K562 (cell line): ENCODE data around the gene DIRAS1. TPM values are rescaled to one million over a fixed set of nuclear protein-coding genes. Genes with fewer than 3 reads are reported as not detected.

Experiments used
- YY1 ChIP-seq, 3 experiments: IDR thresholded peaks; 2 replicates each; pipeline ENCODE4 v1.6.1; 2011; ENCODE audit warnings: low read length in 2 of 3, mild to moderate bottlenecking in 2 of 3, moderate library complexity in 2 of 3, borderline replicate concordance in 1 of 3, control low read depth in 1 of 3, low read depth in 1 of 3; ENCODE audit not compliant: insufficient read depth in 3 of 3, insufficient replicate concordance in 2 of 3, control insufficient read depth in 1 of 3, insufficient read length in 1 of 3; ENCODE audit errors: extremely low read depth in 1 of 3
- ZNF764 ChIP-seq: fragments of 250-450 bp; sonication (Bioruptor Pico); IDR thresholded peaks from 2 replicates; pipeline ENCODE4 v1.4.0; 2020; ENCODE audit warnings: low read depth, mild to moderate bottlenecking, moderate library complexity
- ZNF780A ChIP-seq: fragments of 250-450 bp; sonication (Bioruptor Pico); IDR thresholded peaks from 2 replicates; pipeline ENCODE4 v1.5.0; 2021; ENCODE audit warnings: mild to moderate bottlenecking
- ZZZ3 ChIP-seq: fragments of 450-650 bp; IDR thresholded peaks from 2 replicates; pipeline ENCODE4 v1.6.1; 2016; ENCODE audit warnings: antibody characterized with exemption, mild to moderate bottlenecking, moderate library complexity
- polyA plus RNA-seq, 8 experiments: library from polyadenylated mRNA; depleted of rRNA in 4 of 8; stranded (reverse) in 5 of 8; unstranded in 3 of 8; fragments of >200 nt; fragmentation: Nextera tagmentation in 2 of 8; fragmentation: Illumina TruSeq in 1 of 8; extraction: Ambion mirVana in 2 of 8; extraction: Trizol in 1 of 8; gene quantifications; 2 replicates each; pipeline versions ENCODE4 v1.2.1 to v1.2.3, GENCODE V29; 2011 to 2014; ENCODE audit warnings: inconsistent platforms in 1 of 8, missing spikeins in 1 of 8
- total RNA-seq, 7 experiments: library from RNA; depleted of rRNA in 6 of 7; stranded (reverse); fragments of >200 nt in 6 of 7; fragmentation: Illumina TruSeq in 2 of 7; extraction: Trizol in 2 of 7; gene quantifications; 2 replicates each; pipeline versions ENCODE4 v1.2.1 to v1.2.3, GENCODE V29; 2011 to 2021; ENCODE audit warnings: low replicate concordance in 1 of 7
- TF ChIP-seq, protein P1 (sequence below): fragments of 250-450 bp; sonication (Bioruptor Pico); IDR thresholded peaks from 2 replicates; pipeline ENCODE4 v1.4.0; 2020
- TF ChIP-seq, protein P2 (sequence below): fragments of 450-650 bp; formaldehyde crosslinking; IDR thresholded peaks from 2 replicates; pipeline ENCODE4 v1.4.0; 2022; ENCODE audit warnings: missing genetic modification characterization

DIRAS1 gene
- total and polyA plus RNA-seq, 9 of the 15 experiments (the other 6 are each of a cell fraction or from before 2014, with no cell fraction given) = 0.11 to 12.0 (median 2.9) TPM

DNA sequence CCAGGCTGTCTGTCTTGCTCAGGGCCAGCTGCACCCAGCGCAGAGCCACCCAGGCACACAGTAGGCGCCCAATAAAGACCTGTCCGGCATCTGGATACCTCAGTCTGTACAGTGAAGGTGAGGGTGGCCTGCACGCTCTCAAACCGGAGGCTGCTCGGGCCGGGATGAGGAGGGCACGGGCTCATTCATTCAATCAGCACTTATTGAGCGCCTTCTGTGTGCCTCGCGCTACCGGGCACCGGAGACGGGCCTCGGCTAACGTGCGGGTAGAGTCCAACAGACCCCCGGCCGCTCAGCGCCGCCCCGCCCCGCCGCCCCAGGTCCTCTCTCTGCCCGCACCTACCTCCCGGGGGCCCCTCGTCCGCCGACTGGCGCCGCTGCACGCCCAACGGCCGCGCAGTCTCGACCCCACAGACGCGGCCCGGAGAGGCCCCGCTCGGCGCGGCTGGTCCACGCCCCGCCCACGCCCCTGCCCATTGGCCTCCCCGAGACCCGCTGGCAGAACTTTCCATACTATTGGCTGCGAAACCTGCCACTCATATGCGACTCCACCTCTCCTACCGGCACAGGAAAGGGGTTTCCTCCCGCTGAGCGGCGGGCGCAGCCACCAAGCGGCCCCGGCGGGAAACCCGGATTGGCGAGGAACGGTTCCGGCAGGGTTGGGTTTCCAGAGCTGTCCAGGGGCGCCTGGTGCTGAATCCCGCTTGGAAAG lies 18.6 kb upstream of the DIRAS1 start, which contains the start of gene SLC39A3 (continued):
- TF ChIP-seq, protein P1, sequence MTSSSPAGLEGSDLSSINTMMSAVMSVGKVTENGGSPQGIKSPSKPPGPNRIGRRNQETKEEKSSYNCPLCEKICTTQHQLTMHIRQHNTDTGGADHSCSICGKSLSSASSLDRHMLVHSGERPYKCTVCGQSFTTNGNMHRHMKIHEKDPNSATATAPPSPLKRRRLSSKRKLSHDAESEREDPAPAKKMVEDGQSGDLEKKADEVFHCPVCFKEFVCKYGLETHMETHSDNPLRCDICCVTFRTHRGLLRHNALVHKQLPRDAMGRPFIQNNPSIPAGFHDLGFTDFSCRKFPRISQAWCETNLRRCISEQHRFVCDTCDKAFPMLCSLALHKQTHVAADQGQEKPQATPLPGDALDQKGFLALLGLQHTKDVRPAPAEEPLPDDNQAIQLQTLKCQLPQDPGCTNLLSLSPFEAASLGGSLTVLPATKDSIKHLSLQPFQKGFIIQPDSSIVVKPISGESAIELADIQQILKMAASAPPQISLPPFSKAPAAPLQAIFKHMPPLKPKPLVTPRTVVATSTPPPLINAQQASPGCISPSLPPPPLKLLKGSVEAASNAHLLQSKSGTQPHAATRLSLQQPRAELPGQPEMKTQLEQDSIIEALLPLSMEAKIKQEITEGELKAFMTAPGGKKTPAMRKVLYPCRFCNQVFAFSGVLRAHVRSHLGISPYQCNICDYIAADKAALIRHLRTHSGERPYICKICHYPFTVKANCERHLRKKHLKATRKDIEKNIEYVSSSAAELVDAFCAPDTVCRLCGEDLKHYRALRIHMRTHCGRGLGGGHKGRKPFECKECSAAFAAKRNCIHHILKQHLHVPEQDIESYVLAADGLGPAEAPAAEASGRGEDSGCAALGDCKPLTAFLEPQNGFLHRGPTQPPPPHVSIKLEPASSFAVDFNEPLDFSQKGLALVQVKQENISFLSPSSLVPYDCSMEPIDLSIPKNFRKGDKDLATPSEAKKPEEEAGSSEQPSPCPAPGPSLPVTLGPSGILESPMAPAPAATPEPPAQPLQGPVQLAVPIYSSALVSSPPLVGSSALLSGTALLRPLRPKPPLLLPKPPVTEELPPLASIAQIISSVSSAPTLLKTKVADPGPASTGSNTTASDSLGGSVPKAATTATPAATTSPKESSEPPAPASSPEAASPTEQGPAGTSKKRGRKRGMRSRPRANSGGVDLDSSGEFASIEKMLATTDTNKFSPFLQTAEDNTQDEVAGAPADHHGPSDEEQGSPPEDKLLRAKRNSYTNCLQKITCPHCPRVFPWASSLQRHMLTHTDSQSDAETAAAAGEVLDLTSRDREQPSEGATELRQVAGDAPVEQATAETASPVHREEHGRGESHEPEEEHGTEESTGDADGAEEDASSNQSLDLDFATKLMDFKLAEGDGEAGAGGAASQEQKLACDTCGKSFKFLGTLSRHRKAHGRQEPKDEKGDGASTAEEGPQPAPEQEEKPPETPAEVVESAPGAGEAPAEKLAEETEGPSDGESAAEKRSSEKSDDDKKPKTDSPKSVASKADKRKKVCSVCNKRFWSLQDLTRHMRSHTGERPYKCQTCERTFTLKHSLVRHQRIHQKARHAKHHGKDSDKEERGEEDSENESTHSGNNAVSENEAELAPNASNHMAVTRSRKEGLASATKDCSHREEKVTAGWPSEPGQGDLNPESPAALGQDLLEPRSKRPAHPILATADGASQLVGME (CRISPR knock-in tag) = 0 out of 2 replicates have a peak, but pooled peaks have one; percentile 48
- TF ChIP-seq ZZZ3 (no peak), ZNF780A (CRISPR knock-in tag) (no peak), YY1 (IDR thresholded peaks at IDR 0.05; ENCODE audit: borderline replicate concordance in 1 of 3, control insufficient read depth in 1 of 3, extremely low read depth in 1 of 3, insufficient read depth in 3 of 3, insufficient read length in 1 of 3, insufficient replicate concordance in 2 of 3, low read depth in 1 of 3, low read length in 2 of 3) (peak in 2 of 3 experiments; percentile 66 to 72), ZNF764 (CRISPR knock-in tag) (no peak)
- TF ChIP-seq, protein P2, sequence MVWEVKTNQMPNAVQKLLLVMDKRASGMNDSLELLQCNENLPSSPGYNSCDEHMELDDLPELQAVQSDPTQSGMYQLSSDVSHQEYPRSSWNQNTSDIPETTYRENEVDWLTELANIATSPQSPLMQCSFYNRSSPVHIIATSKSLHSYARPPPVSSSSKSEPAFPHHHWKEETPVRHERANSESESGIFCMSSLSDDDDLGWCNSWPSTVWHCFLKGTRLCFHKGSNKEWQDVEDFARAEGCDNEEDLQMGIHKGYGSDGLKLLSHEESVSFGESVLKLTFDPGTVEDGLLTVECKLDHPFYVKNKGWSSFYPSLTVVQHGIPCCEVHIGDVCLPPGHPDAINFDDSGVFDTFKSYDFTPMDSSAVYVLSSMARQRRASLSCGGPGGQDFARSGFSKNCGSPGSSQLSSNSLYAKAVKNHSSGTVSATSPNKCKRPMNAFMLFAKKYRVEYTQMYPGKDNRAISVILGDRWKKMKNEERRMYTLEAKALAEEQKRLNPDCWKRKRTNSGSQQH = peak; percentile 53; the same call in 1 of the 2 replicates
